SKM-1 treated with dmso at 0.1 percent for 144 hours (cell line): ENCODE measurements around the gene DCN.
"Not testable (repeated sequence)": the region's sequence is repeated elsewhere in the genome, so short reads cannot be mapped to it uniquely, and the experiment has no call there.

Source experiments
- DNase-seq: peaks from one replicate; lab custom pipeline; 2025; ENCODE audit not compliant: unreplicated experiment; lab: John Stamatoyannopoulos, UW

DCN gene

GRCh38 chr12:91182636-91183455 is at the start of gene DCN:
Gene DCN (minus strand): TSS chr12:91182817. CDS start chr12:91178552, 4,265 bp downstream.
- DNase-seq, result no peak

- no peak for DNase-seq
Observed at GRCh38 chr12:91230841-91231240, 48.2 kb upstream of the DCN start.

GRCh38 chr12:91226951-91227350 is 44.3 kb upstream of the DCN start:
- DNase-seq, result no peak

- DNase-seq, result no peak
Observed at GRCh38 chr12:91225316-91225715, 42.7 kb upstream of the DCN start.

- DNase-seq, result no peak
Observed at GRCh38 chr12:91224401-91224800, 41.8 kb upstream of the DCN start.

- no peak for DNase-seq
Observed at GRCh38 chr12:91222746-91223145, 40.1 kb upstream of the DCN start.

GRCh38 chr12:91219919-91220318 is 37.3 kb upstream of the DCN start:
- DNase-seq, result no peak

- DNase-seq, result no peak
Observed at GRCh38 chr12:91219511-91219910, 36.9 kb upstream of the DCN start.

GRCh38 chr12:91216871-91217270 is 34.3 kb upstream of the DCN start:
- DNase-seq, result no peak

GRCh38 chr12:91215940-91216454 is 33.4 kb upstream of the DCN start:
- DNase-seq, result no peak

GRCh38 chr12:91211866-91212265 is 29.2 kb upstream of the DCN start:
- DNase-seq, result no peak

- no peak for DNase-seq
Observed at GRCh38 chr12:91210618-91211017, 28.0 kb upstream of the DCN start.

- no peak for DNase-seq
Observed at GRCh38 chr12:91210144-91210543, 27.5 kb upstream of the DCN start.

- DNase-seq, result not testable (repeated sequence)
Observed at GRCh38 chr12:91207301-91207700, 24.7 kb upstream of the DCN start.

- DNase-seq, result peak; percentile 1
Observed at GRCh38 chr12:91205811-91206210, 23.2 kb upstream of the DCN start.

- no peak for DNase-seq
Observed at GRCh38 chr12:91204421-91204820, 21.8 kb upstream of the DCN start.

- DNase-seq, result no peak
Observed at GRCh38 chr12:91203610-91204009, 21.0 kb upstream of the DCN start.

- DNase-seq, result no peak
Observed at GRCh38 chr12:91202390-91202789, 19.8 kb upstream of the DCN start.

GRCh38 chr12:91196436-91196835 is 13.8 kb upstream of the DCN start:
- DNase-seq, result no peak

GRCh38 chr12:91194500-91194899 is 11.9 kb upstream of the DCN start:
- no peak for DNase-seq

GRCh38 chr12:91191513-91192111 is 9.0 kb upstream of the DCN start:
- DNase-seq, result no peak

- DNase-seq, result no peak
Observed at GRCh38 chr12:91189516-91189915, 6.9 kb upstream of the DCN start.
